Brain microvascular endothelial cell (primary cell): ENCODE data around the gene CSN3.
"Not testable (repeated sequence)": the region's sequence is repeated elsewhere in the genome, so short reads cannot be mapped to it uniquely, and the experiment has no call there.

Experiments
- DNase-seq: peaks from one replicate; pipeline ENCODE4 v3.0.0-alpha.2; 2020
- H3K27ac ChIP-seq: fragments of 250-450 bp; sonication (Bioruptor Pico); 2 replicates; pipeline ENCODE4 v1.5.1; 2020; ENCODE audit warnings: mild to moderate bottlenecking, moderate library complexity
- H3K27me3 ChIP-seq: fragments of 250-450 bp; sonication (Bioruptor Pico); replicated peaks from 2 replicates; pipeline ENCODE4 v1.5.1; 2020; ENCODE audit warnings: mild to moderate bottlenecking
- H3K36me3 ChIP-seq: fragments of 250-450 bp; sonication (Bioruptor Pico); replicated peaks from 2 replicates; pipeline ENCODE4 v1.5.1; 2020; ENCODE audit warnings: mild to moderate bottlenecking
- H3K4me3 ChIP-seq: 2 replicates; pipeline ENCODE4 v1.5.1; 2011; ENCODE audit warnings: low read depth, mild to moderate bottlenecking, control low read depth, low read length, moderate library complexity
- CTCF ChIP-seq: IDR thresholded peaks from 2 replicates; pipeline ENCODE4 v1.5.1; 2011; ENCODE audit warnings: low read depth, mild to moderate bottlenecking, moderate library complexity, low read length, control low read depth, inconsistent platforms; ENCODE audit errors: missing control alignments
- in situ Hi-C: cut with HindIII; loops from 2 replicates; pipeline ENCODE4 v1.10.0; 2017; ENCODE audit warnings: low sequenced_read_pairs, low pct_ligation_motif_present

Gene CSN3

DNA sequence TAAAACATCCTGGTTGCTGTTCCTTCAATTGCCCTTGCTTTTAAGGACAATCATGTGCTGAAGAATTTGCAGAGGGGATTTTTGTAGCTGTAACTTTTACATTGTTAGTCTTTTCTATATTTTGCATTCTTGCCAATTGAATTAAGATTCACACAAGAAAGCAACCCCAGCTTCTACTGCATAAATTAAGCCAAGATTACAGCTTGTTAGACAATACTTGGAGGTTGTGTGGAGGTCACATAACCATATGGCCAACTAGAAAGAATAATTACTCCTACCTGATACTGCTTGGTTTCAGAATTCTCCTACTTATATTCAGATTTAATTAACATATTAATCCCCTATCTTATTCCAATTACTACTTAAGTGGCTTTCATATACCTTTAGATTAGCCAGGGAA, 20.6 kb upstream of the CSN3 start:
- DNase-seq, H3K27me3 ChIP-seq, H3K36me3 ChIP-seq, H3K4me3 ChIP-seq, in situ Hi-C loops, H3K27ac ChIP-seq: not testable (repeated sequence)

- H3K27me3 ChIP-seq, result no peaks in the 10 kb centered on the region
- DNase-seq, result no peak
- H3K36me3 ChIP-seq, result no peaks in the 10 kb centered on the region
- H3K27ac ChIP-seq, result no peak within 1 kb of the TSS
- H3K4me3 ChIP-seq, result no peak within 1 kb of the TSS
- TF ChIP-seq CTCF, result no peak
- in situ Hi-C loops, result no loop called here
Measured at GRCh38 chr4:70225824-70226223, 16.6 kb upstream of the CSN3 start, which contains the start of gene FDCSP. Gene FDCSP, plus strand, starts transcription at chr4:70226124. Its CDS starts 5,071 bp downstream, at chr4:70231195.

- no peak for TF ChIP-seq CTCF
Measured at GRCh38 chr4:70236125-70236524, 6.3 kb upstream of the CSN3 start.

DNA sequence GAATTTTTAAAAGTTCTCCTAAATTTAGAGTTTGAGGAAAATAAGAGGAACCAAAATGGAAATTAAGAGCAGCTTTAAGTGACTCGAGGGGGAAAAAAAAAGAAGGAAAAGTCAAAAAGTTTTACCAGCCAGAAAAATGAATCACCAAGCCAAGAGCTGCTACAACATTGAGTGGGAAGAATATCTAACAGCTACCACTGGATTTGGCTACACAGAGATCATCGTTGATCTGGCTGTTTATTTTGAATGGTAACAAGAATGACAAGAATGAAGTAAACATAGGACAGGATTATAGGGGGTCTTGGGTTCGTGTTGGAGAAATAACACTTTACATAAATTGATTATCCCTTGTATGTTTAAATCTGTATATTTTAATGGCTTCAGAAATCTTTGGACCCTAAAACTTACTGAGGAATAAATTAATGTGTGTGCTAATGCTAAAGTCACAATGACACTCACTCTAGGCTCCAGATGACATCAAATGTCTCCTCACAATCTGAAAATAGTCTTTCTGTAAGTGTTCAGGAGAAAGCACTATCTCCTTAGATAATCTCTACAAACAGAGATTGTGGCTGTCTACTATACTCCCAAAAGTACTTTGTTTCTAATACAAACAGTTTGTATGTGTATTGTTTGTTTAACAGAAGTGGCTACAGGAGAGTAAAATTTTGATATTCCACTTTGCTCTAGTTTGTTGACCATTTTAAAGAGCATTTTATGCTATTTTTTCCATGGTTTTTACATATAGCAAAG, 3.1 kb upstream of the CSN3 start:
- no peak for DNase-seq
- H3K27me3 ChIP-seq, result no peaks in the 10 kb centered on the region
- H3K27ac ChIP-seq, result no peak overlapping the region
- H3K36me3 ChIP-seq, result no peaks in the 10 kb centered on the region
- in situ Hi-C loops, result no loop called here
- no peak for TF ChIP-seq CTCF
- H3K4me3 ChIP-seq, result no peak overlapping the region

More at GRCh38 chr4:70236125-70236524, 6.3 kb upstream of the CSN3 start:
- Histone ChIP-seq H3K27me3 (no peaks in the 10 kb centered on the region), H3K27ac (no peak overlapping the region), H3K4me3 (no peak overlapping the region), H3K36me3 (no peaks in the 10 kb centered on the region)
- in situ Hi-C loops, result no loop called here
- DNase-seq, result no peak

DNA sequence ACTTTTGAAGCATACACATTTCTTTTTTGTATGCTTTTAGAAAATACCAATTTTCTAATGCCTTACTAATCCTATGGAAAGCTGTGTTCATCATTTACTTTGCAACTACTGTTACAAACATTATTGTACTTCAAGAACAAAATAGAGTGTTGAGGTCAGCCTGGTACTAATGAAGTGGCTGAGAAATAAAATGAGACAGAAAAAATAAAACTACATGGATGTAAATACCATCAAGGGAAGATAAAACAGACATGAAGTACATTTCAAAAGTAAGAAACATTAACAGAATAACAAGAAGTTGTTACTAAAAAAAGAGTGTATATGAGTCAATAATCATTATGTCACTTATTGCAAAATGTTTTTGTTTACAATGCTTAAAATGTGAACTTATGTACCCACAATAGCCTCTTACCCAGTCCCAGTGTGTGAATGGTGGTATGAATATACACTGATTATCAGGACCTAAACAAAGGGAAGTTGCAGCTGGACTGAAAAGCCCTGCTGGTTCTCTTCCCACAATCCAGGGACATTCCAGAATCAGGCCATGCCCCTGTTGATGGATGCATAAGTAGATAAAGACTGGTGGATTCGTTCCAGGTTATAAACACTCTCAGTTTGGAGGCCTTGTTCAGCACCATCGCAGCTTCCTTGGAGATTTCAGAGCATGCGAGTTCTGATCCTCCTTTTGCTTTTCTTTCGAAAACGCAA, 2.4 kb upstream of the CSN3 start:
- H3K27ac ChIP-seq, result no peak overlapping the region
- in situ Hi-C loops, result no loop called here
- H3K27me3 ChIP-seq, result no peaks in the 10 kb centered on the region
- H3K36me3 ChIP-seq, result no peaks in the 10 kb centered on the region
- no peak for TF ChIP-seq CTCF
- no peak overlapping the region for H3K4me3 ChIP-seq
- peak; percentile 11 for DNase-seq

- in situ Hi-C loops, result no loop called here
- no peak for TF ChIP-seq CTCF
- Histone ChIP-seq H3K27ac (no peak overlapping the region), H3K4me3 (no peak overlapping the region), H3K36me3 (no peaks in the 10 kb centered on the region), H3K27me3 (no peaks in the 10 kb centered on the region)
- DNase-seq, result no peak
Measured at GRCh38 chr4:70243091-70243490, 694 bp downstream of the CSN3 start.
